ENCODE data around the gene KLRF1.

KLRF1 gene

DNA sequence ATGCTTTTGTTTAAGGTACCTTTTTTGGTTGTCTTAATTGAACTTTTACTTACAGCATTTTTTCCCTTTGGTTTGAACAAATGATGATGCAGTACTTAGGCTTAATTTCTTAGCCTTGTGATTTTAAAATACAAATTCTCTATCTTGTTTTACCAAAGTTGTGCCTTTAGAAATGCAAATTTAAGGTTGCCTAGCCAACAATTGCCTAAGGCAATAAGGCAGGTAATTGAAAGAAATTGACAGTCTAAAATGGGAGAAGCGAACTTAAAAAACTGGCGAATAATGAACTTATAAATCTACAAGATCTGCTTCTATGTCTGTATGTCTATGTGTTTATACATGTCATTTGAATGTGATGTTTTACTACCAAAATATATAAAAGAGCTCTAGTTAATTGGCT is 43.0 kb upstream of the KLRF1 start:
- Histone ChIP-seq H3K9ac (ENCODE audit: low read length) (no peak overlapping the region), H3K9me3 (ENCODE audit: insufficient read depth, low read length) (no peaks in the 10 kb centered on the region), H2AFZ (ENCODE audit: low read depth, low read length) (no peak overlapping the region), H3K79me2 (ENCODE audit: low read length) (no peaks in the 10 kb centered on the region), H3K4me3 (ENCODE audit: low read length) (no peak overlapping the region), H3K4me2 (ENCODE audit: low read length) (no peak overlapping the region), H3K36me3 (replicated peaks; ENCODE audit: low read depth, low read length) (no peaks in the 10 kb centered on the region), H3K27me3 (ENCODE audit: low read depth, low read length) (no peaks in the 10 kb centered on the region), H3K27ac (ENCODE audit: low read length) (no peak overlapping the region), H3K4me1 (ENCODE audit: low read length) (peaks cover 4% of the 10 kb centered on the region), H4K20me1 (ENCODE audit: insufficient read depth, low read length) (no peaks in the 10 kb centered on the region)
- no peak for TF ChIP-seq EZH2phosphoT487 (IDR thresholded peaks at IDR 0.05; ENCODE audit: low read depth)
- TF ChIP-seq, protein P1, sequence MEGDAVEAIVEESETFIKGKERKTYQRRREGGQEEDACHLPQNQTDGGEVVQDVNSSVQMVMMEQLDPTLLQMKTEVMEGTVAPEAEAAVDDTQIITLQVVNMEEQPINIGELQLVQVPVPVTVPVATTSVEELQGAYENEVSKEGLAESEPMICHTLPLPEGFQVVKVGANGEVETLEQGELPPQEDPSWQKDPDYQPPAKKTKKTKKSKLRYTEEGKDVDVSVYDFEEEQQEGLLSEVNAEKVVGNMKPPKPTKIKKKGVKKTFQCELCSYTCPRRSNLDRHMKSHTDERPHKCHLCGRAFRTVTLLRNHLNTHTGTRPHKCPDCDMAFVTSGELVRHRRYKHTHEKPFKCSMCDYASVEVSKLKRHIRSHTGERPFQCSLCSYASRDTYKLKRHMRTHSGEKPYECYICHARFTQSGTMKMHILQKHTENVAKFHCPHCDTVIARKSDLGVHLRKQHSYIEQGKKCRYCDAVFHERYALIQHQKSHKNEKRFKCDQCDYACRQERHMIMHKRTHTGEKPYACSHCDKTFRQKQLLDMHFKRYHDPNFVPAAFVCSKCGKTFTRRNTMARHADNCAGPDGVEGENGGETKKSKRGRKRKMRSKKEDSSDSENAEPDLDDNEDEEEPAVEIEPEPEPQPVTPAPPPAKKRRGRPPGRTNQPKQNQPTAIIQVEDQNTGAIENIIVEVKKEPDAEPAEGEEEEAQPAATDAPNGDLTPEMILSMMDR (IDR thresholded peaks at IDR 0.05; ENCODE audit: low read depth, low read length), result no peak

DNA sequence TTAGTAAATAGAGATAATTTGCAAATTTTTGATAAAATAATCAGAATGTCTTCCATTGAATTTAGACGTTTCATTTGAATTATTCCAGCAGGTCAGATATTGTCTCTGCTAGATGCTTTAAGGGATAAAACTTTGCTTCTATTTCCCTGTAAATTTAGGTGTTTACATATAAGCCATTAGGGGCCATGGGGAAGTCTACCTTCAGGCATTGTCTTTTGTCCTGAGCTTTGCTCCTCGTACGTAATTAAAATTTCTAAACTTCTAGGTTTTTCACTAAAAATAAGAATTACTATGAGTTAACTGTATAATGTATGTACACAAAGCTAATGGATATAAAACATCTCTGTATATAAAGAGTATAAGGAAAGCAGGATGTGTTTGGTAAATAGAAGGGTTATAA is 42.5 kb upstream of the KLRF1 start:
- H3K4me1 ChIP-seq (ENCODE audit: low read length), result no peaks in the 10 kb centered on the region
- no peaks in the 10 kb centered on the region for H3K79me2 ChIP-seq (ENCODE audit: low read length)
- no peak overlapping the region for H3K4me3 ChIP-seq (ENCODE audit: low read length)
- no peaks in the 10 kb centered on the region for H4K20me1 ChIP-seq (ENCODE audit: insufficient read depth, low read length)
- no peak overlapping the region for H3K27ac ChIP-seq (ENCODE audit: low read length)
- no peak overlapping the region for H3K4me2 ChIP-seq (ENCODE audit: low read length)
- no peak overlapping the region for H2AFZ ChIP-seq (ENCODE audit: low read depth, low read length)
- no peak overlapping the region for H3K9ac ChIP-seq (ENCODE audit: low read length)
- H3K27me3 ChIP-seq (ENCODE audit: low read depth, low read length), result no peaks in the 10 kb centered on the region
- H3K36me3 ChIP-seq (replicated peaks; ENCODE audit: low read depth, low read length), result no peaks in the 10 kb centered on the region
- TF ChIP-seq, protein P1 (IDR thresholded peaks at IDR 0.05; ENCODE audit: low read depth, low read length), result no peak
- no peak for TF ChIP-seq EZH2phosphoT487 (IDR thresholded peaks at IDR 0.05; ENCODE audit: low read depth)
- no peaks in the 10 kb centered on the region for H3K9me3 ChIP-seq (ENCODE audit: insufficient read depth, low read length)

DNA sequence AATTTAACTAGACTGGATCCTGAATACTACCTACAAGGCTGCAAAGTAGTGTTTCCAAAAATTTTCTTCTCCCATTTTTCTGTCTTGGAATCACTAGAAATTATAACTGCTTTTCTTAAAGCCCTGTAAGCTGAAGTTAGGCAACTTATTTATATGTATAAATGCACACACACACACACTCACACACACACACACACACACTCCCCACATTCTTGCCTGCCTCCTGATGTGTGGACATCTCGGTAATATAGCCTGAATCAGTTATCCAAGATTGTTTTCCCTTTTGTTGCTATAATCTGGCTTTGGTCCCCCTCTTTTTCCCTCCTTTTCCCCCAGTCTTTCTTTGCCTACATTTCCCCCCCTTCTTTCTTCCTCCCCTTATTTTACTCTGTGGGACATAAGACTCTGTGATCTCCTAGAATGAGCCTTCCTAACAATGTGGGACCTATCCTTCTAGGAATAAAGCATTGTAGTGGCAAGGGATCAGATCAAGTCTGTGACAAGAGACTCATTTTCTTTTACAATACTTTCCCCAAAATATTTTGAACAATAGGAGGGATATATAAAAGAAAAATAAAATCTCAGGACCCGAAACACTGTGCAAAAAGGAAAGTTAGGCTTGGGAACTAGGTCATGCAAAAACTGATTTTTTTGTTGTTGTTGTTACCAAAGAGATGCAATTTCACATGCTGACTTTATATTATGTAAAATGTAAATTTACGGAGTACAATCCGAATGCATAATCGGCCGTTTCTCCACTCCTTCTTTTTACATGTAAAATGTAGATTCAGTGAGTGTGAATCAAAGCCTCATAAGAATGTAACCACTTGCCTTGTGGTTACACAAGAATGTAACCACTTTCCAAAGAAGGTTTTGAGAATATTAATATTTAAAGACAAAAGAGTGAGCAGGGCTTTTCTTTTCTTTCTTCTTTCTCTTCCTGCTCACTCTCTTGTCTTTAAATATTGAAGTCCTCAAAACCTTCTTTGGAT is 40.3 kb upstream of the KLRF1 start:
- H3K9me3 ChIP-seq (ENCODE audit: insufficient read depth, low read length), result no peaks in the 10 kb centered on the region
- H2AFZ ChIP-seq (ENCODE audit: low read depth, low read length), result no peak overlapping the region
- no peaks in the 10 kb centered on the region for H4K20me1 ChIP-seq (ENCODE audit: insufficient read depth, low read length)
- no peaks in the 10 kb centered on the region for H3K36me3 ChIP-seq (replicated peaks; ENCODE audit: low read depth, low read length)
- no peak overlapping the region for H3K9ac ChIP-seq (ENCODE audit: low read length)
- H3K4me1 ChIP-seq (ENCODE audit: low read length), result peaks cover 13% of the 10 kb centered on the region
- H3K4me3 ChIP-seq (ENCODE audit: low read length), result no peak overlapping the region
- H3K27me3 ChIP-seq (ENCODE audit: low read depth, low read length), result no peaks in the 10 kb centered on the region
- H3K27ac ChIP-seq (ENCODE audit: low read length), result no peak overlapping the region
- TF ChIP-seq, protein P1 (IDR thresholded peaks at IDR 0.05; ENCODE audit: low read depth, low read length), result no peak
- TF ChIP-seq EZH2phosphoT487 (IDR thresholded peaks at IDR 0.05; ENCODE audit: low read depth), result no peak
- H3K79me2 ChIP-seq (ENCODE audit: low read length), result no peaks in the 10 kb centered on the region
- no peak overlapping the region for H3K4me2 ChIP-seq (ENCODE audit: low read length)

DNA sequence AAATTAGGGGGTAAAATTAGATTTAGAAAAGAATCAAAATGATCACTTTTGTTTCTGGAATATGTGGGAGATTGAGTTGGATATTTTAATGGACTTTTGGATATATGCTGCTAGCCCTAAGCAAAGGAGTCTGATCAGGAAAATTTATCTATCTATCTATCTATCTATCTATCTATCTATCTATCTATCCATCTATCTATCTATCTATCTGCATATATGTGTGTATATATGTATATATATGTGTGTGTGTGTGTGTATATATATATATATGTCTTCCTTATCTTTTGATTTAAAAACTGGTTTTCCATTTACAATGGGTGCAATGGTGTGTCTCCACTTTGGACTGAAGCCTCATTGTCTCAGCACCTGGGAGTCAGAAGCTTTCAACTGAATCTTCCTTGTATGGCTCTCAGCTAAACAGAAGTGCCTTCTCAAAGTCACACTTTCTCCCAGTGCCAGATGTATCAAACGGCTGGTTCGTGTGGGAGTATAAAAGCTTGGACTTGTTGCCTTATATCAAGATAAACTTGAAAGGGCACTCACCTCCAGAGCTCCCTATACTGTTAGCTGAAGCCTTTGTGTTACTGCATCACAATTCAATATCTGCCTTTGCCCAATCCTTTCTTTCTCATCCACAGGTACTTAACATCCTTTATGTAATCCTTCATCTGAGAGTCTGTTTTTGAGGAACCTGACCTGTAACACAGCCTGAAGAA is 34.9 kb upstream of the KLRF1 start:
- Histone ChIP-seq H3K27me3 (ENCODE audit: low read depth, low read length) (no peaks in the 10 kb centered on the region), H2AFZ (ENCODE audit: low read depth, low read length) (no peak overlapping the region), H3K36me3 (replicated peaks; ENCODE audit: low read depth, low read length) (no peaks in the 10 kb centered on the region), H3K4me1 (ENCODE audit: low read length) (peaks cover 61% of the 10 kb centered on the region), H3K79me2 (ENCODE audit: low read length) (no peaks in the 10 kb centered on the region), H3K9ac (ENCODE audit: low read length) (no peak overlapping the region), H3K27ac (ENCODE audit: low read length) (no peak overlapping the region), H3K9me3 (ENCODE audit: insufficient read depth, low read length) (no peaks in the 10 kb centered on the region), H3K4me2 (ENCODE audit: low read length) (no peak overlapping the region), H4K20me1 (ENCODE audit: insufficient read depth, low read length) (no peaks in the 10 kb centered on the region), H3K4me3 (ENCODE audit: low read length) (no peak overlapping the region)
- no peak for TF ChIP-seq EZH2phosphoT487 (IDR thresholded peaks at IDR 0.05; ENCODE audit: low read depth)
- TF ChIP-seq, protein P1 (IDR thresholded peaks at IDR 0.05; ENCODE audit: low read depth, low read length), result no peak
